ENCODE results near the gene PAQR3. TPM values are rescaled to one million over a fixed set of nuclear protein-coding genes. Genes with fewer than 3 reads are reported as not detected.
A peak's percentile ranks its signal among the peaks of the same experiment; 100 is the strongest.

PAQR3 gene
- total and polyA plus RNA-seq, 2 of the 4 experiments (the other 2 are of a cell fraction) = 11.5 to 11.8 TPM

DNA sequence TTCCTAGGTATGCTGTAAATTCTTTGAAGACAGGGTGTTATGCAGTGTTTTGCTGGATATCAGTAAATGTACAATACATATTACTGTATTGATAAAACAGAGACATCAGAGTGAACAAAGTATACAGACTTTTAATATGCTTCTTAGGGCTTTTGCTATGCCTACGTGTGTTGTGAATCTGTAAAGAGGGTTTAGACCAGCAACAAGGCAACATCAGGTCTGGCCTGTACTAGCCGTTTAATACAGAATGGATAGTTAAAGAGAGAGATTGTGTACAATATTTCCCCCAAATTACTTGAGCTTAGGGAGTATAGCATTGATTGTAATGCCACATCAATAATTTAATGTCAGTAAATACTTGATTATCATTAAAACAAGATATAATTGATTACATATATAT lies 75.2 kb downstream of the PAQR3 start:
- ATAC-seq (ENCODE audit: low read depth) (0 out of 2 replicates have a peak, but pooled peaks have one; percentile 17), DNase-seq (no peak)
- ChIA-PET CTCF (interaction anchor here (0.6 to 1.8 kb wide), 16 partner anchors 11 to 1940 kb away, joined by 3 to 9 read pairs (median 4); no protein-coding TSS in a partner anchor), POLR2A (ENCODE audit: unreplicated experiment) (interaction anchor here (0.5 to 0.6 kb wide), 2 partner anchors 88 to 238 kb away, joined by 3 to 7 read pairs; partner anchors contain the start of gene BMP2K)
- H3K4me3 ChIP-seq (ENCODE audit: insufficient read depth, low read depth, low read length) = no peak overlapping the region
- intact Hi-C loops (cut with micrococcal nuclease) = loop anchor here (1.0 to 5.0 kb wide), 6 partner anchors 87 to 905 kb away; partner anchors contain the start of gene FRAS1
- no peak overlapping the region for H3K14ac ChIP-seq (replicated peaks; ENCODE audit: low read depth, low read length)
- no peak overlapping the region for H4K8ac ChIP-seq (ENCODE audit: low read depth in 2 of 2, low read length in 2 of 2)
- no peak overlapping the region for H2BK20ac ChIP-seq (ENCODE audit: low read depth, low read length)
- no peak overlapping the region for H3K9ac ChIP-seq (ENCODE audit: low read depth, low read length)
- in situ Hi-C loops (cut with MboI; ENCODE audit: low sequenced_read_pairs) = loop anchor here (25.0 kb wide), 1 partner anchor 902 kb away; no protein-coding TSS in a partner anchor
- no CpG with 5 or more reads among the region's 2 CpGs for WGBS, 2 experiments (ENCODE audit: extremely low coverage in 2 of 2, insufficient read length in 1 of 2)
- no peak overlapping the region for H3K23ac ChIP-seq (ENCODE audit: low read depth, low read length)
- H3K4ac ChIP-seq (ENCODE audit: low read depth, low read length) = no peak overlapping the region
- H2BK15ac ChIP-seq (ENCODE audit: low read depth, low read length) = no peak overlapping the region
- no peaks in the 10 kb centered on the region for H3K4me1 ChIP-seq (ENCODE audit: control insufficient read depth, insufficient read depth, low read length)
- H4K20me1 ChIP-seq (ENCODE audit: insufficient read depth, low read length) = no peaks in the 10 kb centered on the region
- H4K91ac ChIP-seq (ENCODE audit: insufficient read depth, low read depth, low read length) = no peak overlapping the region
- no peak overlapping the region for H3K56ac ChIP-seq (ENCODE audit: extremely low read depth, insufficient read depth, low read length)
- no peak overlapping the region for H2BK120ac ChIP-seq (ENCODE audit: low read depth, low read length)
- no peak overlapping the region for H3K18ac ChIP-seq (ENCODE audit: low read depth, low read length)
- dilution Hi-C loops (cut with HindIII; ENCODE audit: low sequenced_read_pairs, unreplicated experiment) = loop anchor here (25.0 kb wide), 1 partner anchor 252 kb away; no protein-coding TSS in a partner anchor
- no peak overlapping the region for H2AFZ ChIP-seq (replicated peaks; ENCODE audit: low read length, poor library complexity)
- no peak overlapping the region for H2BK5ac ChIP-seq (ENCODE audit: low read depth, low read length, poor library complexity, severe bottlenecking)
- H3K4me2 ChIP-seq (ENCODE audit: low read depth, low read length) = no peak overlapping the region
- H3K27me3 ChIP-seq (ENCODE audit: control insufficient read depth, insufficient read depth, low read length) = no peaks in the 10 kb centered on the region
- H3K9me3 ChIP-seq (ENCODE audit: control insufficient read depth, insufficient read depth, low read length) = no peaks in the 10 kb centered on the region
- H3K27ac ChIP-seq (ENCODE audit: insufficient read depth, low read length) = no peak overlapping the region
- H3K36me3 ChIP-seq (ENCODE audit: control insufficient read depth, insufficient read depth, low read length) = peaks cover 6% of the 10 kb centered on the region
- H2AK9ac ChIP-seq (replicated peaks; ENCODE audit: low read depth, low read length, poor library complexity) = no peak overlapping the region
- H2AK5ac ChIP-seq (ENCODE audit: low read depth, low read length) = no peak overlapping the region
- TF ChIP-seq RCOR1 (IDR thresholded peaks at IDR 0.05; ENCODE audit: insufficient replicate concordance, low read length) (no peak), SMC3 (IDR thresholded peaks at IDR 0.05; ENCODE audit: low read depth, low read length) (no peak), BHLHE40 (IDR thresholded peaks at IDR 0.05; ENCODE audit: low read depth, low read length) (no peak), POLR2A (IDR thresholded peaks at IDR 0.05; ENCODE audit: low read depth, low read length) (no peak), CHD1 (IDR thresholded peaks at IDR 0.05; ENCODE audit: low read depth, low read length) (no peak), MAZ (IDR thresholded peaks at IDR 0.05; ENCODE audit: borderline replicate concordance, low read depth, low read length) (no peak), MXI1 (IDR thresholded peaks at IDR 0.05; ENCODE audit: borderline replicate concordance, low read depth, low read length) (no peak), RAD21 (IDR thresholded peaks at IDR 0.05; ENCODE audit: low read length) (no peak), MAFK (IDR thresholded peaks at IDR 0.05; ENCODE audit: low read depth, low read length) (no peak), FOS (IDR thresholded peaks at IDR 0.05; ENCODE audit: low read depth, low read length) (no peak), CEBPB (IDR thresholded peaks at IDR 0.05; ENCODE audit: low read depth, low read length) (no peak), RFX5 (IDR thresholded peaks at IDR 0.05; ENCODE audit: low read depth, low read length) (no peak)
- TF ChIP-seq, protein P1, sequence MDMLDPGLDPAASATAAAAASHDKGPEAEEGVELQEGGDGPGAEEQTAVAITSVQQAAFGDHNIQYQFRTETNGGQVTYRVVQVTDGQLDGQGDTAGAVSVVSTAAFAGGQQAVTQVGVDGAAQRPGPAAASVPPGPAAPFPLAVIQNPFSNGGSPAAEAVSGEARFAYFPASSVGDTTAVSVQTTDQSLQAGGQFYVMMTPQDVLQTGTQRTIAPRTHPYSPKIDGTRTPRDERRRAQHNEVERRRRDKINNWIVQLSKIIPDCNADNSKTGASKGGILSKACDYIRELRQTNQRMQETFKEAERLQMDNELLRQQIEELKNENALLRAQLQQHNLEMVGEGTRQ (IDR thresholded peaks at IDR 0.05; ENCODE audit: low read depth, low read length) = no peak
- TF ChIP-seq, protein P2, sequence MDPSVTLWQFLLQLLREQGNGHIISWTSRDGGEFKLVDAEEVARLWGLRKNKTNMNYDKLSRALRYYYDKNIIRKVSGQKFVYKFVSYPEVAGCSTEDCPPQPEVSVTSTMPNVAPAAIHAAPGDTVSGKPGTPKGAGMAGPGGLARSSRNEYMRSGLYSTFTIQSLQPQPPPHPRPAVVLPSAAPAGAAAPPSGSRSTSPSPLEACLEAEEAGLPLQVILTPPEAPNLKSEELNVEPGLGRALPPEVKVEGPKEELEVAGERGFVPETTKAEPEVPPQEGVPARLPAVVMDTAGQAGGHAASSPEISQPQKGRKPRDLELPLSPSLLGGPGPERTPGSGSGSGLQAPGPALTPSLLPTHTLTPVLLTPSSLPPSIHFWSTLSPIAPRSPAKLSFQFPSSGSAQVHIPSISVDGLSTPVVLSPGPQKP (IDR thresholded peaks at IDR 0.05; ENCODE audit: borderline replicate concordance, low read depth, low read length) = no peak
- TF ChIP-seq, protein P3, sequence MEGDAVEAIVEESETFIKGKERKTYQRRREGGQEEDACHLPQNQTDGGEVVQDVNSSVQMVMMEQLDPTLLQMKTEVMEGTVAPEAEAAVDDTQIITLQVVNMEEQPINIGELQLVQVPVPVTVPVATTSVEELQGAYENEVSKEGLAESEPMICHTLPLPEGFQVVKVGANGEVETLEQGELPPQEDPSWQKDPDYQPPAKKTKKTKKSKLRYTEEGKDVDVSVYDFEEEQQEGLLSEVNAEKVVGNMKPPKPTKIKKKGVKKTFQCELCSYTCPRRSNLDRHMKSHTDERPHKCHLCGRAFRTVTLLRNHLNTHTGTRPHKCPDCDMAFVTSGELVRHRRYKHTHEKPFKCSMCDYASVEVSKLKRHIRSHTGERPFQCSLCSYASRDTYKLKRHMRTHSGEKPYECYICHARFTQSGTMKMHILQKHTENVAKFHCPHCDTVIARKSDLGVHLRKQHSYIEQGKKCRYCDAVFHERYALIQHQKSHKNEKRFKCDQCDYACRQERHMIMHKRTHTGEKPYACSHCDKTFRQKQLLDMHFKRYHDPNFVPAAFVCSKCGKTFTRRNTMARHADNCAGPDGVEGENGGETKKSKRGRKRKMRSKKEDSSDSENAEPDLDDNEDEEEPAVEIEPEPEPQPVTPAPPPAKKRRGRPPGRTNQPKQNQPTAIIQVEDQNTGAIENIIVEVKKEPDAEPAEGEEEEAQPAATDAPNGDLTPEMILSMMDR (conservative IDR thresholded peaks at IDR 0.05; ENCODE audit: low read depth, low read length) = no peak
- BruUV-seq (replicated peaks) = no TSS peak
- no peaks in the 10 kb centered on the region; the same call in 1 of the 2 replicates for H3K9me1 ChIP-seq (ENCODE audit: insufficient read depth, low read length)
- H3K79me1 ChIP-seq (ENCODE audit: low read depth in 1 of 2, low read length in 2 of 2) = peaks cover 5 to 9% of the 10 kb centered on the region in 2 experiments; a peak in 3 of 4 replicates
- H4K5ac ChIP-seq (ENCODE audit: low read depth, low read length) = no peak overlapping the region

All from IMR-90 (cell line).